ENCODE data around the gene GNAT1.
"Not testable (repeated sequence)": the region's sequence is repeated elsewhere in the genome, so short reads cannot be mapped to it uniquely, and the experiment has no call there.

GNAT1 gene

GRCh38 chr3:50242851-50243542 is 51.6 kb downstream of the GNAT1 start:
- DNase-seq (ENCODE audit: low spot score) = peak; percentile 46

- DNase-seq (ENCODE audit: low spot score) = no peak
Observed at GRCh38 chr3:50243543-50243895, 52.1 kb downstream of the GNAT1 start.

GRCh38 chr3:50244813-50245212 is 53.4 kb downstream of the GNAT1 start:
- DNase-seq (ENCODE audit: low spot score) = not testable (repeated sequence)

DNA sequence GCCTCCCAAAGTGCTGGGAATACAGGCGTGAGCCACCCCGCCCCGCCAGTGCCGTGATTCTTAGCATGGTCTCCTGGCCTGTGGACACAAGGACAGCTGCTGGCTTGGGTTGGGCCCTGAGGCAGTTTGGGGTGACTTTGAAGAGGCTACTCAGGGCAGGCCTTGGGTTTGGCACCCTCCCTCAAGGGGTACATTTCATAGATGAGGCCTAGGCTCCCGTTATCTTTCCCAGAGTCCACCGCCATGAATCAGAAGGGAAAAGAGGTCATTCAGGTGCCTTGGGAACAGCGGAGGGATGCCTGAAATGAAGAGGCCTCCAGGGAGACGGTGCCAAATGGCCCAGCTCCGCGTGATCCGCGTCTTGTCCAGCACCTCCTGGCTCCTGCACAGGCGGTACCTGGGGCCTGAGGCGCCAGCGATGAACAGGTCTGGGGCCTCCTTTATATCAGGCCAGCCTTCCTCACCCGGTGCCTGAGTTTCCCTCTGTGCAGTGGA is 53.9 kb downstream of the GNAT1 start:
- no peak for DNase-seq (ENCODE audit: low spot score)

- peak; percentile 78 for DNase-seq (ENCODE audit: low spot score)
Observed at GRCh38 chr3:50245831-50246516, 54.6 kb downstream of the GNAT1 start.

DNA sequence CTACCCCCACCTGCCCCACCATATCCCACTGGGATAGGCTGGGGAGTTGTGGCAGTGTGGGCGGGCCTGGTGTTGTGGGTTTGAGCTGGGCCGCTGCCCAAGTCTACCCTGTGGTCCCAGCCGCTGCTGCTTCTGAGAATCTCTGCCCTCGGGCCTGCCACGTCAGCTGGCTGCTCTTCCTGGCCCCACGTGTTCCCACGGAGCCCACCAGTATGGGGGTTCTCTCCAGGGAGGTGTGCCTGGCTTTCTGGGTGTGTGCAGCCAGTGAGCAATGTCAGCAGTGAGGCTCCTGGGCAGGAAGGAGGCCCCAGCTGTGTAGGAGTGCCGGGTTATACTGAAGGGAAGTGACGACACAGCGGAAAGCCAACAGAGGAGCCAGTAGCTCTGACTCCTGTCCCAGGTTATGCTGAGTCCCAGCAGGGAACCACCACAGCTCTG is 55.1 kb downstream of the GNAT1 start:
- no peak for DNase-seq (ENCODE audit: low spot score)
